HCT116 (cell line): Measurements from ENCODE around the gene NEUROD6. TPM values are rescaled to one million over a fixed set of nuclear protein-coding genes. Genes with fewer than 3 reads are reported as not detected.

ENCODE experiments used
- ATAC-seq: fragments of 200-7000 bp; cut with Tn5 transposase; 2 replicates; pipeline ENCODE4 v1.9.1; 2020; ENCODE audit warnings: mild to moderate bottlenecking, moderate library complexity
- BruUV-seq: library from RNA; stranded (reverse); fragments of 400-500 nt; replicated peaks from 2 replicates; lab custom pipeline; 2021; lab: Mats Ljungman, UMichigan
- CTCF ChIA-PET: fragments of 300-600 bp; sonication (Branson Sonifier 250); formaldehyde crosslinking; loops from one replicate; lab custom pipeline; 2021; ENCODE audit warnings: antibody characterized with exemption; lab: Charles Lee
- POLR2A ChIA-PET: fragments of 300-600, 350-600 bp; sonication (Branson Sonifier 250); formaldehyde crosslinking; loops from one replicate; lab custom pipeline; 2021; ENCODE audit warnings: antibody characterized with exemption; lab: Charles Lee
- RAD21 ChIA-PET, 2 experiments: fragments of 300-600 bp; sonication (Branson Sonifier 250); formaldehyde crosslinking; loops; one replicate each; lab custom pipeline; 2023; ENCODE audit warnings: low total read pairs in 2 of 2; ENCODE audit not compliant: uncharacterized antibody in 2 of 2, unreplicated experiment in 2 of 2, low non-redundant PET in 1 of 2; lab: Charles Lee
- DNase-seq: peaks from one replicate; pipeline ENCODE4 v3.0.0-alpha.2; 2010; ENCODE audit warnings: low read depth, low spot score
- H2AFZ ChIP-seq: fragments of 200-600 bp; shearing (Covaris generic), sonication (generic); 2 replicates; pipeline ENCODE4 v1.6.1; 2017; ENCODE audit warnings: low read depth, mixed run types, mixed read lengths, antibody characterized with exemption, low read length; ENCODE audit not compliant: poor library complexity, severe bottlenecking
- H3K27ac ChIP-seq: 2 replicates; pipeline ENCODE4 v1.5.1; 2012; ENCODE audit warnings: low read depth, low read length
- H3K27me3 ChIP-seq: fragments of 200-600 bp; sonication (generic); 2 replicates; pipeline ENCODE4 v1.6.1; 2016; ENCODE audit warnings: mixed run types, low read length, mixed read lengths; ENCODE audit not compliant: insufficient read depth
- H3K36me3 ChIP-seq, 2 experiments: fragments of 200-500 bp in 1 of 2; fragments of 200-600 bp in 1 of 2; sonication (Bioruptor generic) in 1 of 2; sonication (generic) in 1 of 2; 2 replicates each; pipeline versions ENCODE4 v1.5.1 to v1.6.1; 2014 to 2016; ENCODE audit warnings: low read length in 2 of 2, inconsistent platforms in 1 of 2, mixed read lengths in 1 of 2, mixed run types in 1 of 2; ENCODE audit not compliant: insufficient read depth in 2 of 2, control insufficient read depth in 1 of 2
- H3K4me1 ChIP-seq, 2 experiments: fragments of 200-600 bp in 1 of 2; sonication (generic) in 1 of 2; 2 replicates each; pipeline versions ENCODE4 v1.5.1 to v1.6.1; 2012 to 2017; ENCODE audit warnings: low read length in 2 of 2, inconsistent platforms in 1 of 2, mild to moderate bottlenecking in 1 of 2, mixed read lengths in 1 of 2, mixed run types in 1 of 2, moderate library complexity in 1 of 2; ENCODE audit not compliant: insufficient read depth in 2 of 2, control insufficient read depth in 1 of 2
- H3K4me2 ChIP-seq: fragments of 200-600 bp; sonication (generic); 2 replicates; pipeline ENCODE4 v1.6.1; 2017; ENCODE audit warnings: mixed run types, low read length, mixed read lengths
- H3K4me3 ChIP-seq, 2 experiments: fragments of 200-600 bp in 1 of 2; sonication (generic) in 1 of 2; replicated peaks in 1 of 2; 2 replicates each; pipeline ENCODE4 v1.5.1; 2011 to 2016; ENCODE audit warnings: low read length in 2 of 2, control low read depth in 1 of 2, low read depth in 1 of 2, mild to moderate bottlenecking in 1 of 2, mixed read lengths in 1 of 2, mixed run types in 1 of 2
- H3K79me2 ChIP-seq: fragments of 200-600 bp; sonication (generic); 2 replicates; pipeline ENCODE4 v1.6.1; 2017; ENCODE audit warnings: mild to moderate bottlenecking, mixed run types, low read length, moderate library complexity, mixed read lengths; ENCODE audit not compliant: insufficient read depth
- H3K9ac ChIP-seq: fragments of 200-600 bp; sonication (generic); 2 replicates; pipeline ENCODE4 v1.6.1; 2016; ENCODE audit warnings: low read length, mixed read lengths
- H3K9me2 ChIP-seq: fragments of 200-600 bp; sonication (generic), shearing (Covaris generic); 2 replicates; pipeline ENCODE4 v1.6.1; 2017; ENCODE audit warnings: mixed run types, mild to moderate bottlenecking, moderate library complexity; ENCODE audit not compliant: insufficient read depth
- H3K9me3 ChIP-seq, 2 experiments: fragments of 200-500 bp in 1 of 2; fragments of 200-600 bp in 1 of 2; sonication (Bioruptor generic) in 1 of 2; sonication (generic) in 1 of 2; 2 replicates each; pipeline ENCODE4 v1.6.1; 2014 to 2017; ENCODE audit warnings: low read length in 2 of 2, mixed read lengths in 2 of 2, inconsistent platforms in 1 of 2, low read depth in 1 of 2, mild to moderate bottlenecking in 1 of 2, mixed run types in 1 of 2, moderate library complexity in 1 of 2; ENCODE audit not compliant: control insufficient read depth in 1 of 2, insufficient read depth in 1 of 2
- H4K20me1 ChIP-seq: fragments of 200-600 bp; sonication (generic), shearing (Covaris generic); 2 replicates; pipeline ENCODE4 v1.6.1; 2017; ENCODE audit warnings: mixed run types, mild to moderate bottlenecking, moderate library complexity; ENCODE audit not compliant: insufficient read depth
- CEBPB ChIP-seq: IDR thresholded peaks from 2 replicates; pipeline ENCODE4 v1.6.1; 2012; ENCODE audit warnings: low read depth
- FOSL1 ChIP-seq: IDR thresholded peaks from 2 replicates; pipeline ENCODE4 v1.6.1; 2012; ENCODE audit warnings: low read depth
- JUND ChIP-seq: IDR thresholded peaks from 2 replicates; pipeline ENCODE4 v1.6.1; 2012
- MAX ChIP-seq: IDR thresholded peaks from 2 replicates; pipeline ENCODE4 v1.6.1; 2012
- SIN3A ChIP-seq: IDR thresholded peaks from 2 replicates; pipeline ENCODE4 v1.6.1; 2012; ENCODE audit warnings: low read depth
- SP1 ChIP-seq: IDR thresholded peaks from 2 replicates; pipeline ENCODE4 v1.6.1; 2012; ENCODE audit warnings: low read depth
- YY1 ChIP-seq: IDR thresholded peaks from 2 replicates; pipeline ENCODE4 v1.6.1; 2011; ENCODE audit warnings: low read length, low read depth, moderate library complexity, mild to moderate bottlenecking; ENCODE audit not compliant: insufficient replicate concordance; ENCODE audit errors: extremely low read depth
- ZBTB33 ChIP-seq: IDR thresholded peaks from 2 replicates; pipeline ENCODE4 v1.6.1; 2011; ENCODE audit warnings: mild to moderate bottlenecking, low read length, moderate library complexity; ENCODE audit not compliant: insufficient replicate concordance; ENCODE audit errors: extremely low read depth
- intact Hi-C: fragments of 100-400 bp; cut with micrococcal nuclease; formaldehyde crosslinking; loops from 2 replicates; pipeline ENCODE4 v1.10.0; 2022
- total RNA-seq: library from RNA; stranded (reverse); gene quantifications from one replicate; pipeline ENCODE4 v1.2.1, GENCODE V29; 2021; ENCODE audit not compliant: unreplicated experiment
- TF ChIP-seq, protein P1 (sequence below): IDR thresholded peaks from 2 replicates; pipeline ENCODE4 v1.6.1; 2012; ENCODE audit warnings: low read depth
- TF ChIP-seq, protein P2 (sequence below), 3 experiments: fragments of 200-600 bp in 1 of 3; sonication (generic) in 1 of 3; IDR thresholded peaks in 2 of 3; conservative IDR thresholded peaks in 1 of 3; 2 replicates each; pipeline ENCODE4 v1.5.1; 2012 to 2017; ENCODE audit warnings: low read depth in 2 of 3, low read length in 2 of 3, antibody characterized with exemption in 1 of 3, borderline replicate concordance in 1 of 3, control low read depth in 1 of 3, mild to moderate bottlenecking in 1 of 3, mixed read lengths in 1 of 3, mixed run types in 1 of 3, moderate library complexity in 1 of 3; ENCODE audit not compliant: insufficient read depth in 1 of 3
- TF ChIP-seq, protein P3 (sequence below): IDR thresholded peaks from 2 replicates; pipeline ENCODE4 v1.6.1; 2012

NEUROD6 gene
- total RNA-seq, 1 experiment from 2014 or later: not detected

- ChIA-PET CTCF (no interaction called here), POLR2A (no interaction called here), RAD21 (no interaction called here)
- Histone ChIP-seq H3K4me3 (no peak overlapping the region), H3K9me2 (no peaks in the 10 kb centered on the region), H3K79me2 (no peaks in the 10 kb centered on the region), H3K9me3 (no peaks in the 10 kb centered on the region), H3K27me3 (peaks cover 11% of the 10 kb centered on the region), H3K4me1 (no peaks in the 10 kb centered on the region), H3K27ac (no peak overlapping the region), H3K9ac (no peak overlapping the region), H2AFZ (no peak overlapping the region), H4K20me1 (no peaks in the 10 kb centered on the region), H3K36me3 (no peaks in the 10 kb centered on the region), H3K4me2 (no peak overlapping the region)
- BruUV-seq: no TSS peak
- intact Hi-C loops: no loop called here
- DNase-seq (no peak), ATAC-seq (no peak)
- TF ChIP-seq CEBPB: no peak
- no peak for TF ChIP-seq MAX
Observed at GRCh38 chr7:31335161-31335856, 5.2 kb downstream of the NEUROD6 start.

DNA sequence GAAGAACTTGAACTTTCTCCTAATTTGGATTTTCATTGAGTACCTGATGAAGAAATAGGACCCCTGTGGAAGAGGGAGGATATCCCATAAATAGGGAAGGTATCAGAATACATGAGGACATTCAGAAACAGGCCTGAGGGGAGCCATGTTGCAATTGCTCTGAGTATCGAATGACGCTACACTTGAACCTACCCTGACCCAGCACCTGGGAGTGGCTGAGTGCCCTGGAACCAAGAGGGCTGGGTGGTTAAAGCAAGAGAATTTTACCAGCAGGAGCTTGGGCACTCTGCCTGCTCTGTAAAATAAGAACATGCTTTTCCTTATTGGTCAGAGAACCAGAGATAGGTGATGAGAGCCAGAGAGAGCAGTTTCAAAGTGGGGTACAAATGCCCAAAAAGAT is 7.2 kb downstream of the NEUROD6 start:
- ChIA-PET RAD21 (no interaction called here), POLR2A (no interaction called here), CTCF (no interaction called here)
- no peak overlapping the region for H3K9ac ChIP-seq
- no peaks in the 10 kb centered on the region for H3K79me2 ChIP-seq
- H3K4me3 ChIP-seq: no peak overlapping the region
- no peak overlapping the region for H3K4me2 ChIP-seq
- no peaks in the 10 kb centered on the region for H3K27me3 ChIP-seq
- H3K36me3 ChIP-seq: no peaks in the 10 kb centered on the region
- ATAC-seq (no peak), DNase-seq (no peak)
- H4K20me1 ChIP-seq: no peaks in the 10 kb centered on the region
- no peaks in the 10 kb centered on the region for H3K4me1 ChIP-seq
- no peaks in the 10 kb centered on the region for H3K9me3 ChIP-seq
- BruUV-seq: no TSS peak
- no peak overlapping the region for H3K27ac ChIP-seq
- H3K9me2 ChIP-seq: no peaks in the 10 kb centered on the region
- intact Hi-C loops: no loop called here
- H2AFZ ChIP-seq: no peak overlapping the region
- TF ChIP-seq JUND (no peak), YY1 (no peak), SP1 (no peak), SIN3A (no peak), ZBTB33 (no peak), FOSL1 (no peak)
- TF ChIP-seq, protein P1, sequence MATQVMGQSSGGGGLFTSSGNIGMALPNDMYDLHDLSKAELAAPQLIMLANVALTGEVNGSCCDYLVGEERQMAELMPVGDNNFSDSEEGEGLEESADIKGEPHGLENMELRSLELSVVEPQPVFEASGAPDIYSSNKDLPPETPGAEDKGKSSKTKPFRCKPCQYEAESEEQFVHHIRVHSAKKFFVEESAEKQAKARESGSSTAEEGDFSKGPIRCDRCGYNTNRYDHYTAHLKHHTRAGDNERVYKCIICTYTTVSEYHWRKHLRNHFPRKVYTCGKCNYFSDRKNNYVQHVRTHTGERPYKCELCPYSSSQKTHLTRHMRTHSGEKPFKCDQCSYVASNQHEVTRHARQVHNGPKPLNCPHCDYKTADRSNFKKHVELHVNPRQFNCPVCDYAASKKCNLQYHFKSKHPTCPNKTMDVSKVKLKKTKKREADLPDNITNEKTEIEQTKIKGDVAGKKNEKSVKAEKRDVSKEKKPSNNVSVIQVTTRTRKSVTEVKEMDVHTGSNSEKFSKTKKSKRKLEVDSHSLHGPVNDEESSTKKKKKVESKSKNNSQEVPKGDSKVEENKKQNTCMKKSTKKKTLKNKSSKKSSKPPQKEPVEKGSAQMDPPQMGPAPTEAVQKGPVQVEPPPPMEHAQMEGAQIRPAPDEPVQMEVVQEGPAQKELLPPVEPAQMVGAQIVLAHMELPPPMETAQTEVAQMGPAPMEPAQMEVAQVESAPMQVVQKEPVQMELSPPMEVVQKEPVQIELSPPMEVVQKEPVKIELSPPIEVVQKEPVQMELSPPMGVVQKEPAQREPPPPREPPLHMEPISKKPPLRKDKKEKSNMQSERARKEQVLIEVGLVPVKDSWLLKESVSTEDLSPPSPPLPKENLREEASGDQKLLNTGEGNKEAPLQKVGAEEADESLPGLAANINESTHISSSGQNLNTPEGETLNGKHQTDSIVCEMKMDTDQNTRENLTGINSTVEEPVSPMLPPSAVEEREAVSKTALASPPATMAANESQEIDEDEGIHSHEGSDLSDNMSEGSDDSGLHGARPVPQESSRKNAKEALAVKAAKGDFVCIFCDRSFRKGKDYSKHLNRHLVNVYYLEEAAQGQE: no peak
- TF ChIP-seq, protein P2, sequence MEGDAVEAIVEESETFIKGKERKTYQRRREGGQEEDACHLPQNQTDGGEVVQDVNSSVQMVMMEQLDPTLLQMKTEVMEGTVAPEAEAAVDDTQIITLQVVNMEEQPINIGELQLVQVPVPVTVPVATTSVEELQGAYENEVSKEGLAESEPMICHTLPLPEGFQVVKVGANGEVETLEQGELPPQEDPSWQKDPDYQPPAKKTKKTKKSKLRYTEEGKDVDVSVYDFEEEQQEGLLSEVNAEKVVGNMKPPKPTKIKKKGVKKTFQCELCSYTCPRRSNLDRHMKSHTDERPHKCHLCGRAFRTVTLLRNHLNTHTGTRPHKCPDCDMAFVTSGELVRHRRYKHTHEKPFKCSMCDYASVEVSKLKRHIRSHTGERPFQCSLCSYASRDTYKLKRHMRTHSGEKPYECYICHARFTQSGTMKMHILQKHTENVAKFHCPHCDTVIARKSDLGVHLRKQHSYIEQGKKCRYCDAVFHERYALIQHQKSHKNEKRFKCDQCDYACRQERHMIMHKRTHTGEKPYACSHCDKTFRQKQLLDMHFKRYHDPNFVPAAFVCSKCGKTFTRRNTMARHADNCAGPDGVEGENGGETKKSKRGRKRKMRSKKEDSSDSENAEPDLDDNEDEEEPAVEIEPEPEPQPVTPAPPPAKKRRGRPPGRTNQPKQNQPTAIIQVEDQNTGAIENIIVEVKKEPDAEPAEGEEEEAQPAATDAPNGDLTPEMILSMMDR (IDR thresholded peaks at IDR 0.05 in 2 of 3, conservative IDR thresholded peaks at IDR 0.05 in 1 of 3; ENCODE audit: borderline replicate concordance in 1 of 3, insufficient read depth in 1 of 3, low read depth in 2 of 3, low read length in 2 of 3): no peak
- TF ChIP-seq, protein P3, sequence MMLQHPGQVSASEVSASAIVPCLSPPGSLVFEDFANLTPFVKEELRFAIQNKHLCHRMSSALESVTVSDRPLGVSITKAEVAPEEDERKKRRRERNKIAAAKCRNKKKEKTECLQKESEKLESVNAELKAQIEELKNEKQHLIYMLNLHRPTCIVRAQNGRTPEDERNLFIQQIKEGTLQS: no peak
